Osteoblast (primary cell): ENCODE results near the gene MYH11. TPM values are rescaled to one million over a fixed set of nuclear protein-coding genes. Genes with fewer than 3 reads are reported as not detected.

Experiments used
- DNase-seq: peaks from one replicate; pipeline ENCODE4 v3.0.0; 2011; ENCODE audit warnings: low spot score, mixed read lengths; ENCODE audit not compliant: insufficient read length; ENCODE audit errors: missing footprints
- H2AFZ ChIP-seq: 2 replicates; pipeline ENCODE4 v1.6.0; 2011; ENCODE audit warnings: mild to moderate bottlenecking, low read length
- H3K27ac ChIP-seq: 2 replicates; pipeline ENCODE4 v1.5.1; 2011; ENCODE audit warnings: mild to moderate bottlenecking, low read depth, low read length, moderate library complexity
- H3K27me3 ChIP-seq: 2 replicates; pipeline ENCODE4 v1.6.0; 2012; ENCODE audit warnings: mild to moderate bottlenecking, control low read depth, inconsistent platforms, low read length, moderate library complexity; ENCODE audit not compliant: insufficient read depth
- H3K36me3 ChIP-seq: 2 replicates; pipeline ENCODE4 v1.5.1; 2011; ENCODE audit warnings: mild to moderate bottlenecking, low read length, control low read depth, moderate library complexity; ENCODE audit not compliant: insufficient read depth
- H3K4me1 ChIP-seq: 2 replicates; pipeline ENCODE4 v1.5.1; 2011; ENCODE audit warnings: mild to moderate bottlenecking, low read length, control low read depth, moderate library complexity; ENCODE audit not compliant: insufficient read depth
- H3K4me2 ChIP-seq: 2 replicates; pipeline ENCODE4 v1.6.0; 2011; ENCODE audit warnings: mild to moderate bottlenecking, low read length; ENCODE audit not compliant: insufficient read depth
- H3K4me3 ChIP-seq: fragments of 200-600 bp; sonication (generic); 3 replicates; pipeline ENCODE4 v1.5.1; 2012; ENCODE audit warnings: mild to moderate bottlenecking, low read length, inconsistent platforms; ENCODE audit not compliant: insufficient read depth
- H3K79me2 ChIP-seq: 2 replicates; pipeline ENCODE4 v1.6.0; 2012; ENCODE audit warnings: mild to moderate bottlenecking, low read length, control low read depth, inconsistent platforms; ENCODE audit not compliant: insufficient read depth
- H3K9me3 ChIP-seq: 2 replicates; pipeline ENCODE4 v1.5.1; 2011; ENCODE audit warnings: low read depth, low read length, control low read depth
- H4K20me1 ChIP-seq: 2 replicates; pipeline ENCODE4 v1.6.0; 2012; ENCODE audit warnings: mild to moderate bottlenecking, low read length, control low read depth; ENCODE audit not compliant: insufficient read depth
- CTCF ChIP-seq: IDR thresholded peaks from 2 replicates; pipeline ENCODE4 v1.5.1; 2011; ENCODE audit warnings: mild to moderate bottlenecking, low read depth, low read length, moderate library complexity; ENCODE audit errors: extremely low read depth
- total RNA-seq: library from RNA; depleted of rRNA; stranded (reverse); fragments of >200 nt; gene quantifications from 2 replicates; pipeline ENCODE4 v1.2.3, GENCODE V29; 2012

Gene MYH11
- under 0.01 TPM in 2 replicates for total RNA-seq

GRCh38 chr16:15856901-15857698 lies at the start of gene MYH11:
TSS of gene MYH11 (minus strand) at chr16:15857028. CDS start at chr16:15838252, 18,776 bp downstream.
- DNase-seq, result peak; percentile 73
- Histone ChIP-seq H4K20me1 (no peaks in the 10 kb centered on the region), H3K4me1 (peaks cover 7% of the 10 kb centered on the region), H3K9me3 (no peaks in the 10 kb centered on the region), H3K36me3 (no peaks in the 10 kb centered on the region), H3K4me2 (peak within 1 kb of the TSS; percentile 97), H3K27me3 (peaks cover 42% of the 10 kb centered on the region), H2AFZ (peak within 1 kb of the TSS; percentile 84), H3K4me3 (peak within 1 kb of the TSS; percentile 67), H3K79me2 (no peaks in the 10 kb centered on the region), H3K27ac (no peak within 1 kb of the TSS)
- TF ChIP-seq CTCF, result no peak

- H3K27me3 ChIP-seq, result no peaks in the 10 kb centered on the region
- H2AFZ ChIP-seq, result no peak overlapping the region
- H3K9me3 ChIP-seq, result no peaks in the 10 kb centered on the region
- no peaks in the 10 kb centered on the region for H3K36me3 ChIP-seq
- DNase-seq, result no peak
- no peak for TF ChIP-seq CTCF
- H3K4me3 ChIP-seq, result no peak overlapping the region
- H3K79me2 ChIP-seq, result no peaks in the 10 kb centered on the region
- no peak overlapping the region for H3K27ac ChIP-seq
- no peaks in the 10 kb centered on the region for H3K4me1 ChIP-seq
- no peak overlapping the region for H3K4me2 ChIP-seq
- H4K20me1 ChIP-seq, result no peaks in the 10 kb centered on the region
Measured at GRCh38 chr16:15906439-15906838, 49.6 kb upstream of the MYH11 start.

DNA sequence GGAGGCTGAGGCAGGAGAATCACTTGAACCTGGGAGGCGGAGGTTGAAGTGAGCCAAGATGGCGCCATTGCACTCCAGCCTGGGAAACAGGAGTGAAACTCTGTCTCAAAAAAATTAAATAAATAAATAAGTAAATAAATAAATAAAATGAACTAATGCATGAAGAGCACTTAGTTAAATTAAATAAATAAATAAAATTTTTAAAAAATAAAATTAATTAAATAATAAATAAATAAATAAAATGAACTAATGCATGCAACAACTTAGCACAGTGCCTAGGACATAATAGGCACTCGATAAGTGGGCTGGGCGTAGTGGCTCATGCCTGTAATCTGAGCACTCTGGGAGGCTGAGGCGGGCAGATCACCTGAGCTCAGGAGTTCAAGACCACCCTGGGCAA lies 47.1 kb upstream of the MYH11 start:
- no peak for DNase-seq
- Histone ChIP-seq H4K20me1 (no peaks in the 10 kb centered on the region), H2AFZ (no peak overlapping the region), H3K4me2 (no peak overlapping the region), H3K9me3 (no peaks in the 10 kb centered on the region), H3K27me3 (no peaks in the 10 kb centered on the region), H3K79me2 (no peaks in the 10 kb centered on the region), H3K4me1 (peaks cover 8% of the 10 kb centered on the region), H3K36me3 (no peaks in the 10 kb centered on the region), H3K4me3 (no peak overlapping the region), H3K27ac (no peak overlapping the region)
- no peak for TF ChIP-seq CTCF

GRCh38 chr16:15900901-15901500 lies 44.2 kb upstream of the MYH11 start:
- Histone ChIP-seq H3K4me2 (no peak overlapping the region), H3K9me3 (no peaks in the 10 kb centered on the region), H3K79me2 (no peaks in the 10 kb centered on the region), H3K4me1 (peaks cover 16% of the 10 kb centered on the region), H3K36me3 (no peaks in the 10 kb centered on the region), H2AFZ (no peak overlapping the region), H3K4me3 (no peak overlapping the region), H4K20me1 (no peaks in the 10 kb centered on the region), H3K27ac (no peak overlapping the region), H3K27me3 (no peaks in the 10 kb centered on the region)
- no peak for TF ChIP-seq CTCF
- DNase-seq, result peak; percentile 43
